HG02642 (cell line): ENCODE results near the gene APEH.
A peak's percentile ranks its signal among the peaks of the same experiment; 100 is the strongest.
"Not testable (repeated sequence)": the region's sequence is repeated elsewhere in the genome, so short reads cannot be mapped to it uniquely, and the experiment has no call there.

Source experiments
- ATAC-seq: cut with Tn5 transposase; IDR thresholded peaks from one replicate; pipeline ENCODE4 v1.9.1; 2021; ENCODE audit warnings: mild to moderate bottlenecking; ENCODE audit not compliant: unreplicated experiment, poor library complexity

Gene APEH

GRCh38 chr3:49688338-49689045 is 14.3 kb downstream of the APEH start:
- ATAC-seq = not testable (repeated sequence)

DNA sequence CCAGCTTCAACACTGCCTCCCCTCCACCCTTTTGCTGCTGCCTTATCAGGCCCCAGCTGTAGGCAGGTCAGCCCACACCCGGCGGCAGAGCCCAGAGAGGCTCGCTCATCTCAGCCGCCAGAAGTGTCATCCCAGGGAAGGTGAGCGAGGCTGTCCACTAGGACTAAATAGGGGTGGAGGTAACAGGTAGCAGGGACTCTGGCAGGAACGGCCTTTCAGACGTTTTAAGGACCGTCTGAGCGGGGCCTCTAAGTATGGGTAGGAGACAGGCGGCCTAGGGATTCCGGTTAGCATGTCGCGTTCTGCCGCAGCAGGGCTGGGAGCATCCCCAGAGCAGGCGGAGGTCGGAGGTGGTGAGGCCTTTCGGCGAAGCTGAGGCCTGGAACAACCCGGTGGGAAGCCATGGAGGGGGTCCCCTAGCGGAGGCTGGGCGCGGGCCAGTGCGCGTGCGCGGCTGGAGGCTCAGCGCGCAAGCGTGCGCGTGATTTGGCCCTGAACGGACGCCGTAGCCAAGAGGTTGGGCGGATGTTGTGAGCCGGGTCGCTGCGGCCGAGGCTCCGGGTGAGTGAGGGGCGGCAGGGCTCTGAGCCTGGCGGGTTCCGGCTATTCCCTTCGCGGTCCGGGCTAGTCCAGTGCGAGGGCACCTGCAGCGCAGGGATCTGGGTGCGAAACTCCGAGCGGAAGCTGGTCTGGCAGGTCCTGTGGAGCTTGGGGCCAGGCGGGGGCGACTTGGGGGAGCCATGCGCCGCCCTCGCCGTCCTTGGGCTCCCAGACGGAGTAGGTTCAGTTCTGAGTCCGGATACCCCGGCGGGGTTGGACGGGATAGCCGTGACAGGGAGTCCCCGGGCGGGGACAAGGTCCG is 15.1 kb downstream of the APEH start, which contains the start of the genes MST1 and RNF123:
TSS of gene MST1 (minus strand) at position 429 of the 862 bp plus-strand sequence. CDS start 783 bp downstream, outside the sequence.
TSS of gene RNF123 (plus strand) at position 512 of the 862 bp plus-strand sequence. CDS start 1,609 bp downstream, outside the sequence.
- peak; percentile 71 for ATAC-seq

DNA sequence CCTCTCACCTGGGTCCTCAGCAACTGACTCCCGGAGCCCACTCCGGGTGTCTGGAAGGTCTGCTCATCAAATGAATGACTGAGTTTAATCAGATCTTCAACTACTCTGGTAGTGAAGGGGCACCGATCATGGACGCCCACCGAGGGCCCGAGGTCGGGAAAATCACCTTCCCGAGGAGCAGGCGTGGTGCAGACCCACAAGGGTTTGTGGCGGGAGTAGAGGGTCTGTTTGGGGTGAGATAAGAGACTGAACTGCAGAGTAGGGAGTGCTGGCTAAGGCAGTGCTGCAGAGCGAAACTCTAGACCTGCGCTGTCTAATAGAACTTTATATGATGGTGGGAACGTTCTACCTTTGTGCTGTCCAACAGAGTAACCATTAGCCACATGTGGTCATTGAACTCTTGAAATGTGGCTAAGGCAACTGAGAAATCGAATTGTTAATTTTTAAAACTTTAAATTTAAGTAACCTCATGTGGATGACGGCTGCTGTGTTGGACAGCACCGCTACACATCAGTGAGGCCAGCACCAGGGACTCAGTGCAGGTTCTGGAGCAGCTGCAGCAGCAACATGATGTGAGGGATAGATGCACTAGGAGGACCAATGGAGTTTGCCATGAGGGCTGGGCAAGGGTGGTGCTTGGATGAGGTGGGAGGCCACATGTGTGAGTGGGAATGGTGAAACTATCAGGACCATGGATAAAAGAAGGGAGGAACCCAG is 15.9 kb downstream of the APEH start:
- ATAC-seq = not testable (repeated sequence)

- ATAC-seq = not testable (repeated sequence)
Observed at GRCh38 chr3:49690856-49691255, 16.7 kb downstream of the APEH start.

DNA sequence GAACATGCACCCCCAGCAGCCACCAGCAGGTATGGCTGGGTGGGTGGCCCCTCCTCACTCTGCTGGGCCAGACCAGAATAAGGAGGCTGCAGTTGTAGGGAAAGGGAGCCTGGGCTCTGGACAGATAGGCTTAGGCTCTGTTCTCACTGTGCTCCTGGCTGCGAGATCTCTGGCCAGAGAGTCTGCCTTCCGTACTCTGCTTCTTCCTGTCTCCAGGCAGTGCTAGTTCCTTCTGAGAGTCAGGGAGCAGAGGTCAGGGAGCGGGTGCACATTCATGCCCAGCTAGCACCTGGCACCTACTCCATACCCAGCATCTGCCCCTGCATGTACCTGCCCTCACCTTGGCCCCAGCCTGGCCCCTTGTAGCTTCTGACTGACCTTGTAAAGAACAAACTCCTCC is 17.3 kb downstream of the APEH start:
- not testable (repeated sequence) for ATAC-seq

DNA sequence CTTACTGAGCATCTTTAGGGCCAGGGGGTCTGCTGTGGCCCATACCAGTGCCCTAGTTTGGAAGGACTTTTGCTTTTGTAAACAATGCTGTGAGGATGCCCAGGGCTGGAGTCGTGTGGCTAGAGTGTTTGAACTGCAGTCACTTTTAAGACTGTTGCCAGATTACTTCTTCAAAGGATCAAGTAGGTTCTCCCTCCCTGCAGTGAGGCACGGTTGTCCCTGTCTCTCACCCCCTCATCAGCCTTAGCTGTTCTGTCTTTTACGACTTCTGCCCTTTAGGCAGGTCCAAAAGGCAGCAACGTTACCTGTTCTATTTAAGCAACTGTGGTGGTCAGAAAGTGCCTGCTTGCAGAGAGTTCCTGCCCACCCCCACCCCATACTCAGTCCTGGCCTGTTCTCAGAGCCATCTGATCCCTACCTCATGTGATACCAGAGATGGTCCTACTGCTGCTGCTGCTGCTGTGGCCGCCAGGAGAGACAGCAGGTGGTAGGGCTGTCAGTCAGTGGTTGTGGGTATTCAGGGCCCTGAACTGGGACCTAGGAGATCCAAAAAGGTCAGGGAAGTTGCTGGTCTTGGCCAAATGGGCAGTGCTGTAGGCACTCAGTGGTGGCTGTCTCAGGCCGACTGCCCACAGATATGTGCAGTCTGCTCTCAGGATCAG is 20.4 kb downstream of the APEH start:
- not testable (repeated sequence) for ATAC-seq

- ATAC-seq = not testable (repeated sequence)
Observed at GRCh38 chr3:49695350-49696015, 21.3 kb downstream of the APEH start.

DNA sequence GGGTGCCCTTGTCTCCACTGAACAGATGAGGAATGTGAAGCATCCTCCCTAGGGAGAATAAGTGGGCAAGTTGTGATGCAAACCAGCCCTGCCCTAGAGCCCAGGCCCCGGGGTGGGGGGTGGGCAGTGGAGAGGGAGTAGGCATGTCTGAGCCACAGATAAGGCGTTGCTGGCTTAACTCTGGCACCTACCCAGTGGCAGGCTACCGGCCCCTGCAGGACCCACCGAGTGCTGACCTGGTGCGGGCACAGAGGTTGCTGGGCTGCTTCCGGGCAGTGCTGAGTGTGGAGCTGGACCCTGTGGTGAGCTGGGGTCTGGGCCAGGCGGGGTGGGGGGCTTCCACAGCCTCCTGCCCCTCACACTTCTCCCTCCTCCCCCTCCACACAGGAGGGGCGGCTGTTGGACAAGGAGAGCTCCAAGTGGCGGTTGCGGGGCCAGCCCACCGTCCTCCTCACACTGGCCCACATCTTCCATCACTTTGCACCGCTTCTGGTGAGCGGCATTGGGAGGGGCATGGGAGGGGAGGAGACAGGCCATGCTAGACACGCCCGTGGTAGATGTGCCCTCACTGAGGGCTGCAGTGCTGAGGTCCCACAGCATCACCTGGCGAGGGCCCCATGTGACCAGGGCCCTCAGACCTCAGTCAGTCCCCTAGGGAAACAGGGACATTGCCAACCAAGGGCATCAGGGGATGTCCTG is 25.3 kb downstream of the APEH start:
- ATAC-seq = no peak

- ATAC-seq = no peak
Observed at GRCh38 chr3:49700014-49700413, 25.9 kb downstream of the APEH start.

DNA sequence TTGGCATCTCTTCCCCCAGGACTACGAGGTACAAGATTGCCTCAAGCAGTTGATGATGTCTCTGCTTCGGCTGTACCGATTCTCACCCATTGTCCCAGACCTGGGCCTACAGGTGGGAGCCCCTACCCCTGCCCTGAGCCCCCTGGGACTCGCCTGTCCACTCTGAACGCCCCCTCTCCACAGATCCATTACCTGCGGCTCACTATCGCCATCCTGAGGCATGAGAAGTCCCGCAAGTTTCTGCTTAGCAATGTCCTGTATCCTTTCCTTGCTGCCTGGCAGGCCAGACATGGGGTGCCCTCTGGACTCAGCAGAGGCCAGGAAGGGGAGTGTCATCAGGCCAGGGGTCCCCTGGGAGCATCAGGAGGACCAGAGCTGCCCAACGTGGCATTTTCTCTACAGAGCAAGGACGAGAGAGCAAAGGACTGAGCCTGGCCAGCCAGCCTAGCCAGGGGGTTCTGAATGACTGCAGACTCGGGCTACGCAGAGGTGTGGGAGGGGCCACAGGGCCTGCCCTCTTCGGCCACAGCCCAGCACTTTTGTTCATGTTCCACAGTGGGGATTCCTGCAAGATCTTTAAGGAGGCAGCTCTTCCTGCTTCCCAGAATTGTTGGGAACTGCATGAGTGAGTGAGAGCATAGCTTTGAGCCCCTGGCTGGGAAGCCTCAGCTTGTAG is 26.4 kb downstream of the APEH start:
- no peak for ATAC-seq

DNA sequence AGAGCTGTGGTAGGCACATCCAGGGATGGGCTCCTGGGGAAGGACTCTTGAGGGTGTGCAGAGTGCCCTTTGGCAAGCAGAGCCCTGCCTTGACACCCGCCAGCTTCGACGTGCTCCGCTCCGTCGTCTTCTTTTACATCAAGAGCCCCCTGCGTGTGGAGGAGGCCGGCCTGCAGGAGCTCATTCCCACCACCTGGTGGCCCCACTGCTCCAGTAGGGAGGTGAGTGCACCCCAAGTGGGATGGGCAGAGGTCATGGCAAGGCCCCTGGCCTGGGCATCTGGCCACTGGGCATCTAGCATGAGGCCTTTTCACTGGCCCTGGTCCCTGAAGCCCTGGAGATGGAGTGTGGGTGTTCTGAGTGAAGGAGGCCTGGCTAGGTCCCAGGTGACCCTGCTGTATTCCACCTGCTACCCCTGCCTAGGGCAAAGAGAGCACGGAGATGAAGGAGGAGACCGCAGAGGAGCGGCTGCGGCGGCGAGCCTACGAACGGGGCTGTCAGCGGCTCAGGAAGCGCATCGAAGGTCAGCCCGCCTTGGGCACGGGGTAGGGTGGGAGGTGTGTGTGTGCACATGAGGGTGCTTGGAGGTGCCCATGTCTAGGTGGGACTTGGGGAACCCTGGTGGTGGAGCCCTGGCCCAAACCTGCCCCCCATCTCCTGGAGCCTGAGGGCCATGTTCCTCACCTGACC is 27.4 kb downstream of the APEH start:
- no peak for ATAC-seq

DNA sequence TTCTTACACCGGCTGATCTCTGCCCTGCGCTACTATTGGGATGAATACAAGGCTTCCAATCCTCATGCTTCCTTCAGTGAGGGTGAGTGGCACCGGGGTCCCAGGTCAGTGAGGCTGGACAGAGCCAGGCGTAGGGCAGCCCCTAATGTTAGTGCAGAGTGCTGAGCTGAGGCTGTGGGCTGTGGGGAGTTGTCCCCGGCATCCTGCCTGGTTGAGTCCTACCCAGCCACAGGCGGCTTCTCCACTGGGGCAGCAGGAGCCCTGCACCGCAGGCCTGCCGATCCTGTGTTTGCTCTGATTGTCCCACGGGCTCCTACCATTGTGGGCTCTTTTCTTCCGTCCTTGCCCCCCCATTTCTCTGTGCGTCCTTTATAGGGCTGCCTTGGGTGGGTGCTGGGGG is 28.5 kb downstream of the APEH start:
- ATAC-seq = no peak

- peak; percentile 69 for ATAC-seq
Observed at GRCh38 chr3:49703443-49703927, 29.3 kb downstream of the APEH start.

DNA sequence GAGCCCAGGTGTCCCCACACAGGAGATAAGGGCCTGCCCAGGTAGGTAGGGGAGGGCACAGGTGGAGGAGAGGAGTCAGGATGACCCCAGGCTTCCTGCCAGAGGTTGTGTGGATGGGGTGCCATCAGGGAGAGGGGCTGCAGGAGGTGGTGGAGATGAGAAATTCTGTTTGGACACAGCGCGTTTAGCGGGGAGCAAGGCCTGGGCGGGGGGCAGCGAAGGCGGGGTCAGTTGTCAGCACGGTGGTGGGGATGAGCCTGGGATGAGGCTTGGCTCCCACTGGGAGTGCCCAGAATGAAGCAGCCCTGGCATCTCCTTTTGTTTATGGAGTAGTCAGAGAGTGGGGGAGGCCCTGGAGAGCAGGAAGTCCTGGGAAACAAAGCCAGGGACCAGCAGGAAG is 29.8 kb downstream of the APEH start:
- ATAC-seq = no peak

- no peak for ATAC-seq
Observed at GRCh38 chr3:49704629-49705028, 30.5 kb downstream of the APEH start.

DNA sequence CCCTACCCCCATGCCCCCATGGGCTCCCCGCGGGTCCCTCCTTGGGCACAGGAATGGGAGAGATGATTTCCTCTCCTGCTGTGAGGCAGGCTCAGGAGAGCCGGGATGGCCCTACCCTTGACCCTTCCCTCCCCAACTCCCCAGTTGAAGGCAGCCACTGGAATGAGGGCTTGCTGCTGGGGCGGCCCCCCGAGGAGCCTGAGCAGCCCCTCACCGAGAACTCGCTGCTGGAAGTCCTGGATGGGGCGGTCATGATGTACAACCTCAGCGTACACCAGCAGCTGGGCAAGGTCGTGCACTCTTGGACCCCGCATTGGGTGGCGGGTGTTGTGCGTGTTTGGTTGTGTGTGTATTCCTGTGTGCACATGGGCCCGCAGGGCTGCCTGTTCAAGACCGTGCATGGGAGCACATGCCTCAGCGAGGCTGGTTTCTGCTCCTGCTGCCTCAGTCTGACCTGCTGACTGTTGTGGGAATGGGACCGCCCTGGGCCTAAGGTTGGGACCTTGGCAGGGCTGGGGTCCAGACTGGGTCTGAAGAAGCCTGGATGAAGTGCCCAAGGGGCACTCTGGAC is 31.3 kb downstream of the APEH start:
- ATAC-seq = no peak

GRCh38 chr3:49706456-49707112 is 32.4 kb downstream of the APEH start:
- ATAC-seq = no peak
